ENCODE results near the gene NDUFV3. TPM values are rescaled to one million over a fixed set of nuclear protein-coding genes. Genes with fewer than 3 reads are reported as not detected.
A peak's percentile ranks its signal among the peaks of the same experiment; 100 is the strongest.
"Not testable (repeated sequence)": the region's sequence is repeated elsewhere in the genome, so short reads cannot be mapped to it uniquely, and the experiment has no call there.

NDUFV3 gene
- total and polyA plus RNA-seq, 2 experiments from 2014 or later = 51.5 to 71.2 TPM

DNA sequence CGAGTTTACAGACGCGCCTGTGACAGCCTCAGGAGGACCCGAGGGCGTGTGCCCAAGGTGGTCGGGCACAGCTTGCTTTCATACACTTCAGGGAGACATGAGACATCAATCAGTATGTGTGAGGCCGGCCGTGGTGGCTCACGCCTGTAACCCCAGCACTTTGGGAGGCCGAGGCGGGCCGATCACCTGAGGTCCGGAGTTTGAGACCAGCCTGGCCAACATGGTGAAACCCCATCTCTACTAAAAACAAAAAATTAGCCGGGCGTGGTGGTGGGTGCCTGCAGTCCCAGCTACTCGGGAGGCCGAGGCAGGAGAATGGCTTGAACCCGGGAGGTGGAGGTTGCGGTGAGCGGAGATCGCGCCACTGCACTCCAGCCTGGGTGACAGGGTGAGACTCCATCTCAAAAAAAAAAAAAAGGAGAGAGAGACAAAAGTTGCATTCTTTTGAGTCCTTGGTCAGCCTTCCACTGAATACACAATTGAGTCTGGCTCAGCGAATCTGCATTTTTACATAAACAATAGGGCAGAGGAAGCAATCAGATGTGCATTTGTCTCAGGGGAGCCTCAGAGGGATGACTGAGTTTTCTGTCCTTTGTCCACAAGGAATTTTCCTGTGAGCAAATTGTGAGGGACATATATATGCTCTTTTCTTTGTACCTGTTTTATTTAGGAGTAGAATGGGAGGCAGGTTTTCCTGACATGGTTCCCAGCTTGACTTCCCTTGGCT lies 34.5 kb downstream of the NDUFV3 start:
- not testable (repeated sequence) for ATAC-seq; H4K20me1 ChIP-seq (replicated peaks; ENCODE audit: insufficient read depth); H3K27me3 ChIP-seq (ENCODE audit: insufficient read depth); H3K4me3 ChIP-seq; H3K9me3 Mint-ChIP-seq; H3K4me2 ChIP-seq; H3K36me3 ChIP-seq (ENCODE audit: insufficient read depth); H3F3A ChIP-seq (replicated peaks; ENCODE audit: low read depth); H2AFZ ChIP-seq; H3K4me3 Mint-ChIP-seq; H3K9me2 ChIP-seq (ENCODE audit: insufficient read depth); H3K79me2 ChIP-seq (replicated peaks; ENCODE audit: insufficient read depth)
- DNase-seq (ENCODE audit: low spot score) = peak; percentile 68
- Histone ChIP-seq H3K4me1 (ENCODE audit: insufficient read depth) (peaks cover 32% of the 10 kb centered on the region), H3K27ac (ENCODE audit: low read depth) (peak overlapping the region; percentile 98)
- Mint-ChIP-seq H3K27me3 (ENCODE audit: insufficient read depth, low read depth, poor library complexity) (peaks cover 14% of the 10 kb centered on the region), H3K4me1 (peaks cover 42% of the 10 kb centered on the region), H3K27ac (peak overlapping the region; percentile 93), H3K36me3 (ENCODE audit: low read depth) (peaks cover 12% of the 10 kb centered on the region)
- TF ChIP-seq NANOG (IDR thresholded peaks at IDR 0.05; ENCODE audit: borderline replicate concordance) = 0 out of 2 replicates have a peak, but pooled peaks have one; percentile 7

DNA sequence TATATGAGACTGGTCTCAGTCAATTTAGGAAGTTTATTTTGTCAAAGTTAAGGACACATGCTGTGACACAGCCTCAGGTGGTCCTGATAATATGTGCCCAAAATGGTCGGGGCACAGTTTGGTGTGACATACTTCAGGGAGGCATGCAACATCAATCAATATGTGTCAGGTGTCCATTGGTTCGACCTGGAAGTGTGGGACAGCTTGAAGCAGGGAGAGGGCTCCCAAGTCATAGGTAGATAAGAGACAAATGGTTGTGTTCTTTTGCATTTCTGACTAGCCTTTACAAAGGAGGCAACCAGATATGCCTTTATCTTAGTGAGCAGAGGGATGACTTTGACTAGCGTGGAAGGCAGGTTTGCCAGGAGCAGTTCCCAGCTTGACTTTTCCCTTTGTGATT lies 36.9 kb downstream of the NDUFV3 start:
- Histone ChIP-seq H3K36me3 (ENCODE audit: insufficient read depth) (no peaks in the 10 kb centered on the region), H3K4me3 (no peak overlapping the region), H3K4me1 (ENCODE audit: insufficient read depth) (peaks cover 26% of the 10 kb centered on the region), H2AFZ (no peak overlapping the region), H3K4me2 (no peak overlapping the region), H3K79me2 (replicated peaks; ENCODE audit: insufficient read depth) (peaks cover 4% of the 10 kb centered on the region; the same call in 1 of the 2 replicates), H3K9me2 (ENCODE audit: insufficient read depth) (0 out of 2 replicates have a peak, but pooled peaks cover 5% of the 10 kb centered on the region), H4K20me1 (replicated peaks; ENCODE audit: insufficient read depth) (no peaks in the 10 kb centered on the region), H3F3A (replicated peaks; ENCODE audit: low read depth) (peaks cover 7% of the 10 kb centered on the region; the same call in 1 of the 2 replicates), H3K27me3 (ENCODE audit: insufficient read depth) (no peaks in the 10 kb centered on the region), H3K27ac (ENCODE audit: low read depth) (peak overlapping the region; percentile 98)
- H3K4me1 Mint-ChIP-seq = peaks cover 43% of the 10 kb centered on the region
- no peak overlapping the region; the same call in 2 of the 3 replicates for H3K4me3 Mint-ChIP-seq
- DNase-seq (ENCODE audit: low spot score) (no peak), ATAC-seq (no peak)
- H3K9me3 Mint-ChIP-seq = no peaks in the 10 kb centered on the region
- peaks cover 11% of the 10 kb centered on the region for H3K27me3 Mint-ChIP-seq (ENCODE audit: insufficient read depth, low read depth, poor library complexity)
- H3K27ac Mint-ChIP-seq = peak overlapping the region; percentile 36; the same call in 1 of the 2 replicates
- peaks cover 8% of the 10 kb centered on the region for H3K36me3 Mint-ChIP-seq (ENCODE audit: low read depth)
- TF ChIP-seq POLR2AphosphoS5 (IDR thresholded peaks at IDR 0.05; ENCODE audit: low read depth) = no peak
- no peak for TF ChIP-seq ETS1 (IDR thresholded peaks at IDR 0.05)
- TF ChIP-seq STAT1 (IDR thresholded peaks at IDR 0.05; ENCODE audit: unreplicated experiment) = no peak
- no peak for TF ChIP-seq ZNF331 (CRISPR knock-in tag; IDR thresholded peaks at IDR 0.05; ENCODE audit: low read depth)
- TF ChIP-seq ZNF462 (CRISPR knock-in tag; IDR thresholded peaks at IDR 0.05) = no peak
- no peak for TF ChIP-seq EZH2phosphoT487 (IDR thresholded peaks at IDR 0.05; ENCODE audit: unreplicated experiment)
- TF ChIP-seq REST (IDR thresholded peaks at IDR 0.05; ENCODE audit: unreplicated experiment) = no peak
- no peak for TF ChIP-seq CREB1 (CRISPR knock-in tag; IDR thresholded peaks at IDR 0.05; ENCODE audit: low read depth)
- TF ChIP-seq EZH2 (IDR thresholded peaks at IDR 0.05; ENCODE audit: low read depth, unreplicated experiment) = no peak
- no peak for TF ChIP-seq NANOG (IDR thresholded peaks at IDR 0.05; ENCODE audit: borderline replicate concordance)

Measured in GM23338 (cell line).